Activated CD4-positive, alpha-beta T cell treated with anti-CD3 and anti-CD28 coated beads, Interleukin-2, amount 50 U/mL, for 1 hour (primary cell): Measurements from ENCODE around the gene PRKG1.

Experiments used
- DNase-seq: peaks from one replicate; pipeline ENCODE4 v3.0.0-alpha.2; 2020

PRKG1 gene

GRCh38 chr10:51077074-51077473 is 2.8 kb downstream of the PRKG1 start:
- no peak for DNase-seq

- DNase-seq, result no peak
Measured at GRCh38 chr10:51077507-51077906, 3.2 kb downstream of the PRKG1 start.

- no peak for DNase-seq
Measured at GRCh38 chr10:51079331-51079730, 5.0 kb downstream of the PRKG1 start.

GRCh38 chr10:51079766-51080165 is 5.5 kb downstream of the PRKG1 start:
- no peak for DNase-seq

GRCh38 chr10:51080311-51081006 is 6.2 kb downstream of the PRKG1 start:
- no peak for DNase-seq

- DNase-seq, result no peak
Measured at GRCh38 chr10:51082857-51083256, 8.6 kb downstream of the PRKG1 start.

GRCh38 chr10:51083356-51083853 is 9.1 kb downstream of the PRKG1 start:
- no peak for DNase-seq

GRCh38 chr10:51085204-51085603 is 10.9 kb downstream of the PRKG1 start:
- DNase-seq, result no peak

- DNase-seq, result no peak
Measured at GRCh38 chr10:51086710-51087109, 12.4 kb downstream of the PRKG1 start.

- no peak for DNase-seq
Measured at GRCh38 chr10:51087114-51087513, 12.8 kb downstream of the PRKG1 start.

GRCh38 chr10:51090190-51090589 is 15.9 kb downstream of the PRKG1 start:
- DNase-seq, result no peak

- DNase-seq, result no peak
Measured at GRCh38 chr10:51092402-51092801, 18.1 kb downstream of the PRKG1 start.

- DNase-seq, result no peak
Measured at GRCh38 chr10:51095444-51095843, 21.2 kb downstream of the PRKG1 start.

- no peak for DNase-seq
Measured at GRCh38 chr10:51097546-51097945, 23.3 kb downstream of the PRKG1 start.

GRCh38 chr10:51100221-51100620 is 25.9 kb downstream of the PRKG1 start:
- no peak for DNase-seq

GRCh38 chr10:51103554-51104217 is 29.4 kb downstream of the PRKG1 start:
- no peak for DNase-seq

- no peak for DNase-seq
Measured at GRCh38 chr10:51106311-51106945, 32.1 kb downstream of the PRKG1 start.

- no peak for DNase-seq
Measured at GRCh38 chr10:51108406-51108805, 34.1 kb downstream of the PRKG1 start.

- no peak for DNase-seq
Measured at GRCh38 chr10:51109801-51110533, 35.7 kb downstream of the PRKG1 start.

- DNase-seq, result no peak
Measured at GRCh38 chr10:51112013-51112412, 37.7 kb downstream of the PRKG1 start.

GRCh38 chr10:51113007-51113406 is 38.7 kb downstream of the PRKG1 start:
- no peak for DNase-seq

- no peak for DNase-seq
Measured at GRCh38 chr10:51117053-51117660, 42.9 kb downstream of the PRKG1 start.

- no peak for DNase-seq
Measured at GRCh38 chr10:51117794-51118193, 43.5 kb downstream of the PRKG1 start.
